UCSD-AML1 (cell line): Measurements from ENCODE around the gene ITIH3.
"Not testable (repeated sequence)": the region's sequence is repeated elsewhere in the genome, so short reads cannot be mapped to it uniquely, and the experiment has no call there.

ENCODE experiments used
- DNase-seq: peaks from one replicate; lab custom pipeline; 2025; ENCODE audit not compliant: unreplicated experiment; lab: John Stamatoyannopoulos, UW

Gene ITIH3, protein sequence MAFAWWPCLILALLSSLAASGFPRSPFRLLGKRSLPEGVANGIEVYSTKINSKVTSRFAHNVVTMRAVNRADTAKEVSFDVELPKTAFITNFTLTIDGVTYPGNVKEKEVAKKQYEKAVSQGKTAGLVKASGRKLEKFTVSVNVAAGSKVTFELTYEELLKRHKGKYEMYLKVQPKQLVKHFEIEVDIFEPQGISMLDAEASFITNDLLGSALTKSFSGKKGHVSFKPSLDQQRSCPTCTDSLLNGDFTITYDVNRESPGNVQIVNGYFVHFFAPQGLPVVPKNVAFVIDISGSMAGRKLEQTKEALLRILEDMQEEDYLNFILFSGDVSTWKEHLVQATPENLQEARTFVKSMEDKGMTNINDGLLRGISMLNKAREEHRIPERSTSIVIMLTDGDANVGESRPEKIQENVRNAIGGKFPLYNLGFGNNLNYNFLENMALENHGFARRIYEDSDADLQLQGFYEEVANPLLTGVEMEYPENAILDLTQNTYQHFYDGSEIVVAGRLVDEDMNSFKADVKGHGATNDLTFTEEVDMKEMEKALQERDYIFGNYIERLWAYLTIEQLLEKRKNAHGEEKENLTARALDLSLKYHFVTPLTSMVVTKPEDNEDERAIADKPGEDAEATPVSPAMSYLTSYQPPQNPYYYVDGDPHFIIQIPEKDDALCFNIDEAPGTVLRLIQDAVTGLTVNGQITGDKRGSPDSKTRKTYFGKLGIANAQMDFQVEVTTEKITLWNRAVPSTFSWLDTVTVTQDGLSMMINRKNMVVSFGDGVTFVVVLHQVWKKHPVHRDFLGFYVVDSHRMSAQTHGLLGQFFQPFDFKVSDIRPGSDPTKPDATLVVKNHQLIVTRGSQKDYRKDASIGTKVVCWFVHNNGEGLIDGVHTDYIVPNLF

DNA sequence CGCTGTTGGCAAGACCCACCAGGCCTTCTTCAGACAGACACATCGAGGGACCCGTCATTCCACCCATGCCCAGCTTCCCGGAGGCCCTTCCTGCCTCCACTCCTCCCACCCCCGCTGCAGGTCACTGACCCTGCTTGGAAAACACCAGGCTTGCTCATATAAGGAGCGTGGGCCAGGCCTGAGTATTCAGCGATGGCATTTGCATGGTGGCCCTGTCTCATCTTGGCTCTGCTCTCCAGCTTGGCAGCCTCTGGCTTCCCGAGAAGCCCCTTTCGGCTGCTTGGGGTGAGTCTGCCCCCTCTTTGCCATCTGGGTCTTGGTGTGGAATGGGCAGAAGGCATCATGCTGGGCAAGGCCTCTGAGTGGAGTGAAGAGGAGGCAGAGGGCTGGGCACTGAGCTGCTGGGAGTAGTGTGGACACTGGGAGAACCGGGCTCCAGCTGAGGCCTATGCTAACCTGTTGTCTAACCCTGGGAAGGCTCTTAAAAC lies at the start of gene ITIH3:
Gene ITIH3, plus strand, starts transcription at position 185 of the 488 bp plus-strand sequence. Its CDS starts 8 bp downstream, at position 193.
- DNase-seq = no peak

DNA sequence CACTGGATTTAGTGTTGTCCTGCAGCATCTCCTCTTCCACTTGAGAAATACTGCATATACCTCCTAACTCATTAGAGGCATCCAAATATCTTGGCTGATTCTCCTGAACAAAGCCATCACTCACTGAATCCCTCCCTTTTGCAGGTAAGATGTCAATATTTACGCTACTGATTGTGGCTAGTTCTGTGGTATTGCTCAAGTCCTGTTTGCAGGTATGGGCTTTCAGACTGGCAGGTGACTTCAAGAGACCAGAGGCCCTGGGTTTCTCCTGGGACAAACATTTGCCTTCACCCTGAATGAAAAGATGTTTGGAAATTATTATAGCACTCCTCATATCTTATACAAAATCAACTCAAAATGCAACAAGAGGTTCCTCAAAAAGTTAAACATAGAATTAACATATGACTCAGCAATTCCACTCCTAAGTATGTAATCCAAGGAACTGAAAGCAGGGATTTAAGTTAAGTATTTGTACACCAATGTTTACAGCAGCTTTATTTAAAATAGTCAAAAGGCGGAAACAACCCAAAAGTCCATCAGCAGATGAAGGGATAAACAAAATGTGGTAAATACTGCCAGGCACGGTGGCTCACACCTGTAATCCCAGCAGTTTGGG lies 42.4 kb upstream of the ITIH3 start:
- no peak for DNase-seq

DNA sequence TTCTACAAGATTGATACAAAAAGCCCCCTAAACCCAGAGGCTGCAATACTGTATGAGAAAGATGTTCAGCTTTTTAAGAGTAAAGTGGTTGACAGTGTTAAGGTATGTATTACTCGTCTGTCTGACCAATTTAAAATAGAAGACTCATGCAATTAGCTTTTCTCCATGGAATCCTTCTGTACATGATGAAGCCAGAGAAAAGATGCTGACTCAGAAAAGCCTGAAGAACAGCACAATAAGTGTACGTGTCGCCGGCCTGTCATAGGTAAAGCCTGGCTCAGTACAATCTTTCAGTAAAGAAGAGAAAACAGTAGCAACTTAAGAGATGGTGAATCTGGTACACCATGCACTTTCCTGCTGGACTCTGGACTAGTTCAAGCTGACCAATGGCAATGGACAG lies 40.2 kb upstream of the ITIH3 start:
- DNase-seq = no peak

DNA sequence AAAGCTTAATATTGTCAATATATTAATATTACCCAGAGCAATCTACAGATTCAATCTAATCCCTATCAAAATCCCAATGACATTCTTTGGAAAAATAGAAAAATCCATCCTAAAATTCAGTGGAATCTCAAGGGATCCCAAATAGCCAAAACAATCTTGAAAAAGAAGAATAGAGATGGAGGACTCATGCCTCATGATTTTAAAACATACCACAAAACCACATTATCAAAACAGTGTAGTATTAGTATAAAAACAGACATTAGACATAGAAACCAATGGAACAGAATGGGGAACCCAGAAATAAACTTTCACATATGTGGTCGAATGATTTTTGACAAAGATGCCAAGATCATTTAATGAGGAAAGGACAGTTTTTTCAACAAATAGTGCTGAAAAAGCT lies 38.5 kb upstream of the ITIH3 start:
- DNase-seq = no peak

DNA sequence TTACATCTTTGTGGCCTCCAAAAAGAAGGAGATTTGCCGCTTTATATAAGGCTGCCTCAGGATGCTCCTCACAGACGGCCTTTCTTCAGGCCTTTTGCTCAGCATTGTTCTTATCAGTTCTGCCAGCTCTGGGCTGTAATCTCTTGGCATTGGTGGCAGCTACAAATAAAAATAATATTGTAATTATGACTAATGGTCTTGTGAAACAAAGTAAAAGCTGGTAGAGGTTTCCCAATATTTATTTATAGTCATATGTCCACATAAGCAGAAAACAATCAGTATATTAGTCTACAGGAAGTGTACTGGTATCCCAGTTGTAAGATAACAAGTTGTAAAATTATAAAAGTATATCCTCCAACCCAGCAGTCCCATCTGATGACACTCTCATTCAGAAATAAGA lies 31.1 kb upstream of the ITIH3 start:
- no peak for DNase-seq

DNA sequence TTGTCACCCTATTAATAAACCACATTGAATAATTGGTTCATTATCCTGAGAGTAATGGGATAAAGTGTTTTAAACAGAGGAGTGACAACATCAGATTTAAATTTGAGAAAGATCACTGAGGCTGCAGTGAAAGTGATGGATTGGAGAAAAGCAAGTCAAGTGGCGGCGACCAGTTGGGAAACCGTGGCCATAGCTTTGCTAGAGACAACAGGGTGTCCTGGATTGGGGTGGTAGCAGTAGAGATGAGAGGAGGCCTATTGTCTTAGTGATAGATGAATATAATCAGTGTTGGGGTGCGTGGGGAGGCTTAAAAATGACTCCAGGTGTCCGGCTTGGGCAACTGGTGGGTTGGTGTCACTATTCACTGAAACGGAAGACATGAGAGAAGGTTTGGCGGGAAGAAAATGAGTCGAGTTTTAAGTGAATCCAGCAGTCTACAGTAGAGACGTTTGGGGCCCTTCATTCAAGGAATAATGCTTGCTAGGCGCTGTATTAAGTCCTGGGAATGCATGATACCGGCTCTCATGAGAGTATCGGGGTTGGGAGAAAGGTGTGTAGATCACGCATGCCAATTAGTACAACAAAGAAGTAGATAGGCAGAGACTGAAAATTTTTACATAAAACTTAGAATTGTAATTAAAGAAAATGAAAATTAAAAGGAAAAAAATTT lies 24.7 kb upstream of the ITIH3 start:
- no peak for DNase-seq

DNA sequence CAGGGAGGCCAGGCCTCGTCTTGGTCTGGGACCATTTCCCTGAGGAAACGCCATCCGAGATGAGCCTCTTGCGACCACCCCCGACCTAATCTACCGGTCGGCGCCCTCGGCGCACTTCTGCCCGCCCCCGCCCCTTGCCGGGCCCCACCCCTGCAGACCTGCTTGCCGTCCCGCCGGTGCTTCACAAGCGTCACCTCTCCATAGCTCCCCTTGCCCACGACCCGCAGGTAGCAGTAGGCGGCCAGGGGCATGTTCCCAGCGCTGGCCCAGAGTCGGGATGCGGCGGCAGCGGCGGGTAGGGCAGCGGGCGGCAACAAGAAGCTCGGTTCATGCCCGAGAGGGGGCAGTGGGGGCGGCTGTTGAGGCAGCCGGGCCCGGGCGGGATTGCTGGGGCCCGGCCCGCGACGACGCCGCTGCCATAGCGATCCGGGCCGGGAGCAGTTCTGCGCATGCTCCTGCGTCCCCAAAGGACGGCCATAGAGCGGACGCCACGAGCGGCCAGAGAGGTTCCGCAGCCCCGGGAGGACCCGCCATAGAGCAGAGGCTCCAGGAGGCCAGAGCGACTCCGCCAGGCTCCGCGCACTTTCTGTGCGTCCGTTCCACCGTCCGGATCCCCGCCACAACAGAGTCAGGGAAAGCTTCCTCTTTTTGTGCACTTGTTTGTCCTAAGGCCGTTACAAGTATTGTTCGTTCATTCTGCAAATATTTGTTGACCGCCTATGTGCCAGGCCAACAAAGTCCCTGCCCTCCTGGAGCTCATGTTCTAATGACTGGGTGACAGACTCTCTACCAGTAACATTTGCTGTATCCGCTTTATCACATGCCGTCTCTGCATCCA lies 23.9 kb upstream of the ITIH3 start, which contains the start of gene NEK4:
Gene NEK4, minus strand, starts transcription at position 445 of the 838 bp plus-strand sequence. Its CDS starts 194 bp downstream, at position 251.
- DNase-seq = peak; percentile 95

DNA sequence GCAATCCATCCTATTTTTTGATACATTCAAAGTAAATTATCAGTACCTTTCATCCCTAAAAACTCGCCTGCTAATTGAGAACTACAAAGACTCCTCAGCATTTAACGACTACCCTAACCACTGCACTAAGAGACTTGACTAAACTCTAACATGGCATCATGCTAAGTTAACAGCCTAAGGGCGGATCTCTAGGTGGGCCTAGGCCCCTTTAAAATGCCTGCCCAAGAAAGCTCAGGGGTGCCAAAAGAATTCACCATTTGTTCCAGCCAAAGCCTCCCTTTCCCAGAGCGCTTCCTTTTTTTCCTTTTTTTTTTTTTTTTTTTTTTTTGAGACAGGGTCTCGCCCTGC lies 23.3 kb upstream of the ITIH3 start:
- no peak for DNase-seq

DNA sequence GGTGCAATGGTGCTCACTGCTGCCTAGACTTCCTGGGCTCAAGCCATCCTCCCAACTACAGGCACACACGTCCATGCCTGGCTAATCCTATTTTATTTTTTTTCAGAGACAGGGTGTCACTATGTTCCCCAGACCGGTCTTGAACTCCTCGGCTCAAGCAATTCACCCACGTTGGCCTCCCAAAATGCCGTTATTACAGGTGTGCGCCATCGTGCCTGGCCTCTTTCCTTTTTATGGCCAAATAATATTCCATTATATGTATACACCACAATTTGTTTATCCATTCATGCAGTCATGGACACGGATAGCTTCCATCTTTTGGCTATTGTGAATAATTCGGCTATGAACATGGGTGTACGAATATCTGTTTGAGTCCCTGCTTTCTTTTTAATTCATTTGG lies 22.9 kb upstream of the ITIH3 start:
- no peak for DNase-seq

DNA sequence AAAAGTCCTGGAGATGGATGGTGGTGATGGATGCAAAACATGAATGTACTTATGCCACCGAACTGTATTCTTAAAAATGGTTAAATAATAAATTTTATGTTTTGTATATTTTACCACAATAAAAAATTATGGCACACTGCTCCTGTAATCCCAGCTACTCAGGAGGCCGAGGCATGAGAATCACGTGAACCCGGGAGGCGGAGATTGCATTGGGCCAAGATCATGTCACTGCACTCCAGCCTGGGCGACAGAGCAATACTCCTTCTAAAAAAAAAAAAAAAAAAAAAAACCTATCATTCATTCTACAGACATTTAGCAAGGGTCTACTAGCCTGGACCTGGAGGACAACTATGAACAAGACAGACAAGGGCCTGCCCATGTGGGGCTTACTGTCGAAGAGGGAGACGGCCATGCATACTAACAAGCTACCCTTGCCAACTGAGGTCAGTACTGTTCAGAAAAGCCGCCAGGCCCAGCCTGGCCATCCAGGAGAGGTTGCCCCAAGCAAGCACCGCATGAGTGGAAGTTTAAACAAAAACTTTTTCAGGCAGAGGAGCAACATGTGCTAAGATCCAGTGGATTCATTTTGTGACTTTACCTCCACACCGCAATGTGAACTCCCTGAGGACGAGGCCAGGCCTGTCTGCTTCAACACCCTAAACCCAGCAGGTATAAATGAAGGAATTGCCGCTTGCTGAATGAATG lies 21.1 kb upstream of the ITIH3 start:
- no peak for DNase-seq

DNA sequence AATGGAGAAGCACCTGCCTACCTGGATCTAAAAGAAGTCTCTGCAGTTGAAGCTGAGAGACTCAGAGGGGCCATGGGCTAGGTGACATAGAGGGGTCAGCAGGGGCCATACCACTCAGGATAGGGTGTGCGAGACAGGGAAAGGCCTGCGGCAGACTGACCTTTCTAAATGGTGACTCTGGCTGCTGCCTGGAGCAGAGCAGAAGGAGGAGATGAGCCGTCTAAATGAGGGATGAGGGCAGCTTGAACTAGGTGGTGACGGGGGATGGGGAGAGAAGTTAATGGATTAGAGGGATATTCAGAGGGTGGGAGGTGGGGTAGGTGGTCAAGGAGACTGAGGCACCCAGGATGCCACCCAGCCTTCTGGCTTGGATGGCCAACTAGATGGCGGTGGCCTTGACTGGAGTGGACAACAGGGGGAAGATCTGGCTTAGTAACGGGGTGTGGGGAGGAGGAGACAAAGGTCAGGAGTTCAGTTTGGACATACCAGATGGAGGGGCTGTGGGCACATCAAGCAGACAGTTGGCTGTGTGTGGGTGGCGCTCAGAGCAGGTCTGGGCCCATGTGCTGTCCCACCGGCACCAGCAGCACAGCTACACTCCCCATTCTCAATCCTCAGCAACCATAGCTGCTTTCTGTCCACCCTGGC lies 20.4 kb upstream of the ITIH3 start:
- DNase-seq = no peak

DNA sequence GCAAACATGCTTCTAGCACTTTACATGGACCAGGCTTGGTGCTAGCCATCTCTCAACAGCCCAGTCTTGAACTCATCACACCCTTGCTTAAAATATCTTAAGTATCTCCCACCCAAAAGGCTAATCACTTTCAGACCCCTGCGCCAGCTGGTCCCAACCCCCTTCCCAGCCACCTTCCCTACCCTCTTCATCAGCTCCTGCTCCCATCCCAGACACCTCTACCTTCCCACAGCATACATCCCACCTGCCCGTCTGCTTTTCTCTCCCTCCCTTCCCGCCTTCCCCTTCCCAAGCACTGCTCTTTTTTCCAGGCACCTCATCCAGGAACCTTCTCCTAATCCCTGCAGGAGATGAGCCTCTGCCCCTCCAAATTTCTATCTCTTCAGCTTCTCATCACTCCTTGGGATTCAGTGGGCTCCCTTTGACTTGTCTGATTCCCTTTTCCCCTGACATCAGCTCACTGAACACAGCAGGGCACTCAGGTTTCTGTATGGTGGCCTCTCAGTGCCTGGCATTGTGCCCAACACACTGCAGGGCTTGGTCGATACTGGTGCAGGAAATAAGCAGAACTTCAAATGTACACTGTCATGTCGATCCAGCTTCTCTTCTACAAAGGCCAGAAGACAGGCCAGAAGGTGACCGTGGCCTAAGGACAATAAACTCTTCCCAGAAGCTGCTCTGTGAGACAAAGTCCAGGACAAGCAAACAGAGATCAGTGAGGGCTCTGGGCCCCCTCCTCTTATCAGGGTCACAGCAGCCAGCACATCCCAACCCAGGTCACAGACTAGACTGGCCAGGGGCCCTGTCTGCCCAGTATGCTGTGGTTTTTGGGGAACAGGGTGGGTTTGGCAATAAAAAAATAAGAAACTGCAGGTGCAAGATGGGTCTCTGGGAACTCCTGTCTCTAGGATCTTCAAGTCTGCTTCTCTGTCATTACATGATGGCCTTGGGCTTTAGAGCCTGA lies 19.4 kb upstream of the ITIH3 start:
- DNase-seq = no peak

DNA sequence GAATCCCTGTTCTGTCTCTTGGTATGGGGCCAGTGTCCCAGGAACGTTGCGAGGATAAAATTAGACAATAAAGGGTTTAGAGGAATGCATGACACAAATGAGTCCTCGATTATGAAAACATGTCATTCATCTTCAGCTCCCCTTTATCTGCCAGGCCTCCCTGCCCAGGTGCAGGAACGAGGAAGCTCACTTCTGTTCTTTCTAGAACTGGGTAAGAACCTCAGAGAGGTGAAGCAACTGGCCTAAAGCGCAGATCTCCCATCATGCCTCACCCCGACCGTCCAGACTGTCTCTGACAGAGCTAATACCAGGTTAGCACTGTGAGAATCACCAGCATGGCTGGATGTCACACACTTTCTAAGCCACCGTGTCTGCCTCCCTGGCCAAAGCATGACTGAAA lies 18.7 kb upstream of the ITIH3 start:
- DNase-seq = no peak

DNA sequence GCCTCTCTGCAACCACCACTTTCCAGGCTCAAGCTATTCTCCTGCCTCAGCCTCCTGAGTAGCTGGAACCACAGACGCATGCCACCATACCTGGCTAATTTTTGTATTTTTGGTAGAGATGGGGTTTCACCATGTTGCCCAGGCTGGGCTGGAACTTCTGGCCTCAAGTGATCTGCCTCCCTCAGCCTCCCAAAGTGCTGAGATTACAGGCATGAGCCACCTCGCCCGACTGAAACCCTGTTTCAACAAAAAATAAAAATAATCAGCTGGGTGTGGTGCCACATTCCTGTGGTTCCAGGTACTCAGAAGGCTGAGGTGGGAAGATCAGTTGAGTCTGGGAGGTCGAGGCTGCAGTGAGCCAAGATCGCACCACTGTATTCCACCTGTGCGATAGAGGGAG lies 18.1 kb upstream of the ITIH3 start:
- not testable (repeated sequence) for DNase-seq

DNA sequence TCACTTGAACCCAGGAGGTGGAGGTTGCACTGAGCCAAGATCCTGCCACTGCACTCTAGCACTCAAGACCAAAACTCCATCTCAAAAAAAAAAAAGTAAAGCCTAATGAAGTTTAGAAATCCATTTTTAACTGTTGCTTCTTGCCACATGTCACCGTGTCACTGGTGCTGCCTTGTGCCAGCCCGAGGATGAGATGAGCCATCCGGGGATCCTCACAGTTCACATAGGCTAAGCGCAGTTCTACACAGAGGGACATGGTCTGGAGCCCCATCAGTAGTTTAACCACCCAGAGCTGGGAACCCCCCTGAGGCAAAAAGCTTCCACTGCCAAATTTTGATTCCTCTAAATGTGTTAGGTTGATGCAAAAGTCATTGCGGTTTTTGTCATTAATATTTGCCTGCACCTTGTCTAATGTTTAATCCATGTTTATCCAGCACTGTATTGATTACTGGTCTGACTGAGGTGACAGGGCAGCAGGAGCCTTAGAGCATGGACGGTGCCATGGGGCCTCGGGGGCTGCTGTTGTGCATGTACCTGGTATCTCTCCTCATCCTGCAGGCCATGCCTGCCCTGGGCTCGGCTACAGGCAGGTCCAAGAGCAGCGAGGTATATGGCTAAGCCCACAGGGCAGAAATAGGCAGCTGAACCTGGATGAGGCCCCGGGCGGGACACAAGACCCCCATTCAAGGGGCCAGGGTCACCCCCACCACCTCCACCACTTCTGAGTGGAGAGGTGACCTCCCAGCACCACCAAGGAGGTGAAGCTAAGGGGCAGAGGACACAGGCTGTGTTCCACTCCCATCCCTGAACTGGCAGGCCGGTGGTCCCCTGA lies 17.3 kb upstream of the ITIH3 start, which contains the start of gene ITIH1:
Gene ITIH1, plus strand, starts transcription at position 473 of the 832 bp plus-strand sequence. Its CDS starts 17 bp downstream, at position 490.
- no peak for DNase-seq

DNA sequence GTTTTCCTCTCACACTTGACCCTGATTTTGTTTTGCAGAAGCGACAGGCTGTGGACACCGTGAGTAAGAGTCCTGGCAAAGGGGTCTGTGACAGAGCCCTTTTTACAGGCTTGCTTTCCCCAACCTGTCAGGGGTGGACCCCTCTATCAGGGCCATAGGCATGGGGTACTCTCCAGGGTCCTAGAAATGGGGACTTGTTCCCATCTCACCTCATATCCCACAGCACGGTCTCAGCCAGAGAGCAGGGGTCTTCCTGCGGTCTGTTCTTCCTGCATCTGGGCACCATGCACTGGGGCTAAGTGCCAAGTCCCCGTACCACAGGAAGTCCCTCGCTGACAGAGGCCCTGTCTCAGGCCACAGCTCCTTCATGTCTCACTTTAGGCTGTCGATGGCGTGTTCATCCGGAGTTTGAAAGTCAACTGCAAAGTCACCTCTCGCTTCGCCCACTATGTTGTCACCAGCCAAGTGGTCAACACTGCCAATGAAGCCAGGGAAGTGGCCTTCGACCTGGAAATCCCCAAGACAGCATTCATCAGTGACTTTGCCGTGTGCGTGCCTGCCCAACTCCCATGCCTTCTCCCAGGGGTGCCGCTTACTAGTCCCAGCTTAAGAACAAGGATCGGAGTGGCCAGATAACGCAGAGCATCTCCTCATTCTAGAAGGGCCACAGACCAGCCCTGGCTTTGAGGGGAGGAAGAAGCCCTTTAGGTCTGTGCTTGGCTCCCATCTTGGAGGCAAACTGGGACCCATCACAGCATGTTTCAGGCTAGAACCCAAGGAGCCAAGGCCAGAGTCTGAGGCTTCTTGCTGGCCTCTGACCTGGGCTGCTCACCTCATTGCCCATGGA lies 16.4 kb upstream of the ITIH3 start:
- no peak for DNase-seq
